HG03103 (cell line): ENCODE results near the gene BSN.

Source experiments
- ATAC-seq: cut with Tn5 transposase; IDR thresholded peaks from one replicate; pipeline ENCODE4 v1.9.1; 2021; ENCODE audit warnings: low read depth; ENCODE audit not compliant: unreplicated experiment

Gene BSN

DNA sequence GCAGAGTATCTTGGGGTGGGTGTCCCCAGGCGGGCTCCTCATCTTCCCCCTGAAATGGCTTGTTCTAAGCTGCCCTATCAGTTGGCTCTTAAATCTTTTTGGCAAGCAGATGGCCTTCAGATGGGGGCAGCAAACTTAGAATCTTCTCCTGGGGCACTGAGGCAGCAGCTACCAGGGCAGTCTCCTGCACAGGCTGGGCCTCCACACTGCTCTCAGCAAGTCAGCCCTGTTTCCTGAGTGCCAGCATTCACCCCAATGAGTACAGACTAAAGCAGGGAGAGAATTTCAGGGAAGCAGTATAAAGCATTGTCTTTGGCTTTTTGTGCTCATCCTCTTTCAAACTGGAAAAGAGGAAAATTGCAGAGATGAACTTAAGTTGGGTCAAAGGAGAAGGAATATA, 68.8 kb downstream of the BSN start:
- no peak for ATAC-seq

DNA sequence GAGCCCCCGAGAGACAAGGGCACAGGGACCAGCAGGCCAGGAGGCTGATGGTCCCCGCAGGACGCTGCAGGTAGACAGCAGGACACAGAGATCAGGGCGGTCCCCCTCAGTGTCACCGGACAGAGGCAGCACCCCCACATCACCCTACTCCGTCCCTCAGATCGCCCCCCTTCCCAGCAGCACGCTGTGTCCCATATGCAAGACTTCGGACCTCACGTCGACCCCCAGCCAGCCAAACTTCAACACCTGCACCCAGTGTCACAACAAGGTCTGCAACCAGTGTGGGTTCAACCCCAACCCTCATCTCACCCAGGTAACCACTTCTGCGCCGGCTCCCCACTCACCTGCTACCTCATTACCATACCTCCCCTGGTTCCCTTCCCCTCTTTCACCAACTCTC, 70.8 kb downstream of the BSN start:
- no peak for ATAC-seq

DNA sequence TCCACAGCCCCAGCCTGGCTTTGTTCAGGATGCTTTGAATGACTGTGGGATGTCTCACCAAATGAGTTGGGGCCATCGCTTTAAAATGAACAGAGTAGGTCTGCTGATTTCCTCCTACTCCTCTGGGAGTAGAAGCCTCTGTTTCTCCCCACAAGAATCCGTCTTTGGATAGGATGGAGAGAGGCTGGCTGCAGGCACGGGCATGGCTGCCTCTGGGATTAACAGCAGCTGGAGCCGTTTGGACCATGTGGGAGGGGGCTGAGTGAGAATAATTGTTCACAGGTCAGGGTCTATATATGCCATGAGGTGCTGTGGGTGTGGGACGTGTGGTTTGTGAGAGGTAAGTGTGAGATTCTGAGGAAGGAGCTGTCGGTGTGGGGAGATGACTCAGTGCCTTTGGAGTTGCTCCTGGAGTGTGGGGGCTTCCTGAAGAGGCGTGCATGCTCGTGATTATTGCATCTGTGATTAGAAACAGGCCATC, 71.9 kb downstream of the BSN start:
- ATAC-seq = no peak

DNA sequence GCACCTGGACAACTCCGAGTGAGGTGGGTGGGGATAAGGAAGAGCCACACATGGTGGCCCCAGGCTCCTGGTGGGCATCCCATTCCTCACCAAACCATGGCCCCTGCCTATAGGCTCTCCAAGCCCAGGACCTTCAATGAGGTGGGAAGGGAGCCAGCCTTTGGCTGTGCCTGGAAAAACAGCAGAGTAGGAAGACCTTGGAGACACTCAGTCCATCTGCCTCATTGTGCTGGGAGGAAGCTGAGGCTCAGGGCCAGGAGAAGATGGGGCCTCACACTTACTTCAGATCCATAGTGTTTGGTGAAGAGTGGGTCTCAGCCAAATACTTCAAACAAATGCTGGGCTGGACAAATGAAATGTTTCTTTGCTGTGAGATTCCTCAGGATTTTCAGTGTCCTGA, 72.5 kb downstream of the BSN start:
- ATAC-seq = no peak

DNA sequence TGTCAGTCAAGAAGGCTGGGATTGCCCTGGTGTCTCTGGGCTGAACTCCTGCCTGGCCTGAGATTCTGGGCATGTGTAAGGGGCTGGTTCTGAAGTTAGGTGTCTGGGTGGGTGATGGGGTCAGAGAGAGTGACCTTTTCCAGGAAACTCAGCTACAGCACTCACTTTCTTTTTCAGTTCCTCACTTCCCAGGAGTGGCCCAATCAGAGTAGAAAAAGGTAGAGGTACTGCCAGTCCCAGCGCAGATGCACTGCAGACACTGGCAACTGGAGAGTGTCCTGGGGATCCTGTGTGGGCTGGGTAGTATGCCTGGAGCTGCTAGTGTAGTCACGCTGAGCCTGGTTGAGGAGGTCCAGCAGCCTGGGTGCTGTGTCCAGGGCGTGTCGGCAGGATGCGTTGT, 73.4 kb downstream of the BSN start:
- ATAC-seq = no peak

DNA sequence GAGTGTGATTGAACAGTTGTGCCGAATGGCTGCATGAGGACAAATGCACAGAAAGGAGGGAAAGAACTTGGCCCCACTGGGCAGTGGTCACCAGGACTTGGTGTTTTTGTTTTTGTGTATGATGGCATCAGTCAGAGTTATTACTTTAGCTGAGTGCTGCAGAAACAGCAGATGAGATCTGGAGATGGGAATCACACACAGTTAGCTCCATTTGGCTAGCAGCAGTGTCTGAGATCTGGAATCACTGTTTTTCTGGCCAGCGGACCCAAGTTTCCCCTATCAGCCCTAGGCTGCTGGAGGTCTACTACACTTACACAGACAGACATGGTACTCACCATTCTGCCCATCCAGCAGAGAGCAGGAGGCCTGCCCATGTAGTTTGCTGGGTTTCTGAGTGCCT, 74.0 kb downstream of the BSN start:
- no peak for ATAC-seq

DNA sequence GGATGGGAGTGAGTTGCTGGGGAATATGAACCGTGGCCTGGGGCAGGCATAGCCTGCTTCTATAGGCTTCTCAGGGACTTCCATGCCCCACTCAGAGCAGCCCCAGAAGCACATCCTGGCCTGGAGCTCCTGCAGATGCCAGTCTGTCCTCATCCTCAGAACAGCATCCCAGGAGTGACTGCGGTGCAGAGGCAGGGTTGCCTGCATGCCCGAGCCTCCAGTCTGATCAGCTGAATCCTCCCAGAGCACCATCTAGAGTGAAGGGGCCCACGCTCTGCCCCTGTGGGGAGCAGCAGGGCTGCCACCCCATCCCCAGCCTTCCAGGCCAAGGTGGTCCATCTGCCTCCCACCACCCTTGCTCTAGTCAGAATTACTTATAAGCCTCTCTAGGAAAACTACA, 75.2 kb downstream of the BSN start:
- ATAC-seq = no peak

DNA sequence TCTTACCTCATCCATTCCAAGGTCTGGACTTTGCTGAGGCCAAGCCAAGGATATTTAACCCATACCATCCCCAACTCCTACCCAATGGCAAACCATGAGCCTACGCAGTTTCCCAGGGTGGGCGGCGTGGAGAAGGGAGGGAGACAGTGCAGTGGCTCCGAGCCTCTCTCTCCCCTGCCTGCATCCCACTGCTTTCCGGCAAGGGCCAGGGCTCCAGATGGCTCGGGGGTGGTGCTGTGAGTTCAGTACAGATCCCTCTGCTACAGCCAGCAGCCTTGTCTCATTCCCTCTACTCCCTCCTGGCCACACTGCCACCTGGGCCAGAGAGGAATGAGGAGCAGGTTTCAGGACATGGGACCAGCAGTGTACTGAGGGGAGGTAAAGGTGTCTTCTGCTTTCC, 75.6 kb downstream of the BSN start:
- no peak for ATAC-seq

DNA sequence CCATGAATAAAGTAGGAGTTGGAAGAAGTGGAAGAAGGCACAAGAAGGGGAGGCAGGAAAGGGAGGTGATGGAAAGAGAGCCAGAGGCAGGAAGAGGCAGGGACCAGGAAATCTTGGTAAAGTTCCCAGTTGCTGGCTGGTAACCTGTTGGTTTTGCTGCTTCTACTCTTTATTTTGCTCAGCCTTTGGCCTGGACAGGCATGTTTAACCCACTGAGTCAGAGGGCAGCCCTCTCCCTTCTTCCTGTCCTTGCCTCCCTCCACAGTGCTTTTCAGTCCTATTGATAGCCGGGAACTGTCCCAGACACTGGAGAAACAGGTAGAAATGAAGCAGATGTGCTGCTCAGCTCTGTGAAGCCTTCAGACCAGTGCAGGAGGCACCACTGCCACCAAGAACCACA, 76.5 kb downstream of the BSN start:
- ATAC-seq = no peak

DNA sequence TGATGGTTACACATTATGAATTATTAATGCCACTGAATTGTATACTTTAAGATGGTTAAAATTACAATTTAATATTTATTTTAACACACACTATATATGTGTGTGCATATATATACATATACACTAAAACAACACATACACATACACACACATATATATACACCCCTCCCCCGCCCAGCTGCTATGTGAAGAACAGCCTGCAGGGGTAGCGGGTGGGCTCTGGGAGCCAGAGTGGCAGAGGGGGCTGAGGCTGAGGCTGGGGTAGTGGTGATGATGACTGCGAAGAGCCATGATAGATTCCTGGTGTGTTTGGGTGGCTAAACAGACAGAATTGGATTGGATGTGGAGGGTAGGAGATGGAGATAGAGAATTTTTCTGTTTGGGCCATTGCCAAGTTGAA, 80.5 kb downstream of the BSN start:
- ATAC-seq = no peak

DNA sequence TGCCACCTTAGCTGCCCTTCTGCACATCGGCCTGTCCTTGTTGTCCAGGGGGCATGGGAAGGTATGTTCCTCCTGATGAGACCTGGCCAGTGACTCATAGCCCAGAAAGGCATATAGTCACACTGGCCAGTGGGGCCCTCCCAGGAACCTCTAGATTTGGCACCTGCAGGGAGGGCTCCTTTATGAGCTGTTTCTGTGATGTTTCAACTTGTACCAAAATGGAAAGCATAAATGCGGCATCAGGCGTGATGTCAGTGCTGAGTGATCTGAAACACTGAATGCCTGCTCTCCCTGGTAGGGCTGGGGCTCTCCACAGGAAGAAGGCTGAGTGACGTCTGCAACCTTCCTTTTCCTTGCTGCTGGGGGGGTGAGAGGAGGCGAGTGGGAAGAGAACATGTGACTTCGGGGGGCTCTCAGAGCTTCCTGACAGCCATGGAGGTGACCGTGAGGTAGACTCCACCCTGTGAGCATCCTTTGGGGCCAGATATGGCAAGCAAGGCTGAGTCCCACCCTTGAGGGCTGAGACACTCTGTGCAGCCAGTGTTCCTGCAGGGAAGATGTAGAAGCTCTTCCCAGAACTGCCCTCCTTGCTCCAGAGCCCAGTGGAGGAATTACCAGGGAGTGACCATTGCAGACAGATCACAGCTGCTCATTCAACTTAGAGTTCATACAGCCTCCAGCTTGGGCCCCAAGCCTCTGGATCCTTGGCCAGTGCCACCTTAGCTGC, 82.8 kb downstream of the BSN start:
- ATAC-seq = no peak

DNA sequence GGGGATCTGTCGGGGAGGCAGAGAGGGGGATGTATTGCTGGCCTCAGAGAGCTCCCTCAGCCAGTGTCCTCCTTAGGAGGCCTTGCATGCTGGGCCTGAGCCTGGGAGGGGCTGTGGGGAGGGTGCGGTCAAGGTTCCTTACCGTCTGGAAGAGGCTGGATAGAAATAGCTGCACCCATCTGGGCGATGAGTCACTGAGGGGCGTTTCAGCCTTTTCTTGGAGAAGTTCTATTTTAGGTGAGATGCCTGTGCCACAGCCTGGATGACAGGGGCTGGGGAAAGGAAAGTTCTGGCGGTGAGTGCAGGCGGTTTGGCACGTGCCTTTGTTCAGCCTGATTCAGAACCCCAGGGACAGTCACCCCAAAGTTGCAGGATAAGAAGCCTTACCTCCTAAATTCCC, 84.2 kb downstream of the BSN start:
- ATAC-seq = no peak

DNA sequence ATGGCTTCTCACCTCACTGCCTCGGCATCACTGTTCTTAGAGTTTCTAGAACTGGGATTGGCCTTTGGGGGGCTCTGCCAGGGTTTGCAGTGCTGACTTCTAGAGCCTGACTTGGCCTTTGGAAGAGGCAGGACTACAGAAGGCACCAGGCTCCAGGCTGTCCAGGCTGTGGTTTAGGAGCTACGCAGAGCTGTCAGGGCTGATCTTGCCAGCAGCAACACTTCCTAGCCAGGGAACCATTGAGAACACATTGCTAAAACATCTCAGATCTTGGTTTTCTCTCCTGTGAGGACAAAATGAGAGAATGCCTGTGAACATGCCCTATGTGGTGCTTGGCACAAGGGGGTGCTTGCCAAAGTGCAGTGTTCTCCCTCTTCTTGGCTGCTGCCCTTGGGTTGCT, 85.3 kb downstream of the BSN start:
- no peak for ATAC-seq

DNA sequence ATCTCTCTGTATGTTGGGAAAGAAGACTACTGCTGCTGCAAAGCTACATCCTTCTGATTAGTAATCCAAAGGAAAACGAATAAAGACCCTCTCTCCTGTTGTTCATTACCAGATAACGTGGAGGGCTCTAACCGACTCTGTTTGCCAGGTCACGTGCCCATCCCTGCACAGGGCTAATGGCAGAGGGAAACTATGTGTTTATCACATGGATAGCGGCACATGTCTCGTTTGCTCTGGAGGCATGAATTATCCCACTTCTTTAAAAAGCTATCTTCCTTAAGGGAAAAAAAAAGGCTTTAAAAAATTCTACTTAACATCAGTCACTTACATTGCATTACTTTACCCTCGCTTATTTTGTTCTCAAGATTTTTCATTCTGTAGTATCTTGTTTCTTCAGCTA, 87.0 kb downstream of the BSN start:
- ATAC-seq = no peak

DNA sequence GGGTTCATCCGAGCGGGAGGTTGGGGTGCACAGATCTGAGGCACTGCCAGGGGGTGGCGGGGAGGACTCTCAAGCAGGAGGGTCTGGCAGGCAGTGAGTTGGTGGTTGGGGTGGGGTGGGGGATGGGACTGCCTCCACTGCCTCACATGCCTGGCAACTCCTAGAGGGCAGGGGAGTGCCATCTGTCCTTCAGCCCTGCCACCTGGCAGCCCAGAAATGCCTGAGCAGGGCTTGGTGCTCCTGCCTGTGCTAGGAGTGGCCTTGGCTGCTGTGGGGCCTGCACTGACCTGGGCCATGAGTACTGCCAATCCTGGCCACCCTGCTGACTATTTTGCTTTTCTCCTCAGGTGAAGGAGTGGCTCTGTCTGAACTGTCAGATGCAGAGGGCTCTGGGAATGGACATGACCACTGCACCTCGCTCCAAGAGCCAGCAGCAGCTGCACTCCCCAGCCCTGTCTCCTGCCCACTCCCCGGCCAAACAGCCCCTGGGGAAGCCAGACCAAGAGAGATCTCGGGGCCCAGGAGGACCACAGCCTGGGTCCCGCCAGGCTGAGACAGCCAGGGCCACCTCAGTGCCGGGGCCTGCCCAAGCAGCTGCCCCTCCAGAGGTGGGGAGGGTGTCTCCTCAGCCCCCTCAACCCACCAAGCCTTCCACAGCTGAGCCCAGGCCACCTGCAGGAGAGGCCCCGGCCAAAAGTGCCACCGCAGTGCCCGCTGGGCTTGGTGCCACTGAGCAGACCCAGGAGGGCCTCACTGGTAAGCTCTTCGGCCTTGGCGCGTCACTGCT, 87.8 kb downstream of the BSN start:
- ATAC-seq = no peak

DNA sequence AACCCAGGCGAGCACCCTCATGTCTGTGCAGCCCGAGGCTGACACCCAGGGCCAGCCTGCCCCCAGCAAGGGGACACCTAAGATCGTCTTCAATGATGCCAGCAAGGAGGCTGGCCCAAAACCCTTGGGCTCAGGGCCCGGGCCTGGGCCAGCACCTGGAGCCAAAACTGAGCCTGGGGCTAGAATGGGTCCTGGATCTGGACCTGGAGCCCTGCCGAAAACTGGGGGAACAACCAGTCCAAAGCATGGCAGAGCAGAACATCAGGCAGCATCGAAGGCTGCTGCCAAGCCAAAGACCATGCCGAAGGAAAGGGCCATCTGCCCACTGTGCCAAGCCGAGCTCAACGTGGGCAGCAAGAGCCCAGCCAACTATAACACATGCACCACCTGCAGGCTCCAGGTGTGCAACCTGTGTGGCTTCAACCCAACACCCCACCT, 88.5 kb downstream of the BSN start:
- ATAC-seq = no peak

DNA sequence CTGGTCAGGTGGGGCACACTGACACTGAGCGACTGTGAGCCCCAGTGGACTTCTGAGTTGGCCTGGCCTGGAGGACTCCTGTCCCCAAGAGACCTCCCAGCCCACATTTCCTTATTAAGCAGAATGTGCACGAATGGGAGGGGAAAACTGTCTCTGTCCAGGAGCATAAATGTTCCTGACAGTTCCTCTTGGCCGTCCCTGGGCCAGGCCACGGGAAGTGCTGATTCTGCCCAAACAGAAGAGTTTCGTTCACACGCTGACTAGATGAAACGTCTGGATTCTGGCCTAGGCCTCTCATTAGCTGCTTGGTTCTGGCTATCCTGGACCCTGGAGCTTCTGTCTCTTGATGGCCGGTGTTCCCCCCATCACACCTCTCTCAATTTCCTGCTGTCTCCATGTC, 90.4 kb downstream of the BSN start:
- no peak for ATAC-seq

DNA sequence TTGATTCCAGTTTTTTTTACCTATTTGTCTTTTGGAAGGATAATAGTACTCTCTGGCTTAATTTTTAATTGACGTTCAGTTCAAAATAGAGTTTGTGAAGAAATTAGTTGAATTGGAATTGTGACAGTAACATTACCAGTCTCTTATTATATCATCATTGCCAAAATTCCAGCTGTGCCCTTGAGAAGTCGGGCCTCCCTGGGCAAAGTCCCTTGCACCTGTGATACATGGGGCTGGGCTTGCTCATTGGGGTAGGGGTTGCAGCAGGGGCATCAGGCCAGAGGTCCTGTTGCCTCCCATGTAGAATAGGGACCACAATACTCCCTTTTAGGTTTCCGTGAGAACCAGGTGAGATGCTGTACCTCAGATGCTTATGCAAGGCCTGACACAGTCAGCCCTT, 92.0 kb downstream of the BSN start:
- no peak for ATAC-seq

DNA sequence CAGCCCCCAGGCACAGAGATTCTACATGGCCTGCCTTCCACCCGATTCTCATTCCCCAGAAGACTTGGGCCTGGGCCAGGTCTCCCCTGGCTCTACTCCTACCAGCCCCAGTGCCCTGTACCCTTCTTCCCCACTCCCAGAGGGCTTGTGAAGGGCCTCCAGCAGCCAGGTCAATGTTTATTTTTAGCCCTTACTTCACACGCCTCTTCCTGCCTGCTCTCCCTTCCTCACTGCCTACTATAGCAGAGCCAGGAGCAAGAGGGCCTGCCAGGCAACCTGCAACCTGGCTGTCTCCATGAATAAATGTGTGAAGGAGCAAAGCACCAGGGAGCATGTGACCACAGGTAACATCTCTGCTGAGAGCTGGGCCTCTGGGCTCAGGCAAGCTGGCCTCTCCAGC, 93.5 kb downstream of the BSN start:
- no peak for ATAC-seq

DNA sequence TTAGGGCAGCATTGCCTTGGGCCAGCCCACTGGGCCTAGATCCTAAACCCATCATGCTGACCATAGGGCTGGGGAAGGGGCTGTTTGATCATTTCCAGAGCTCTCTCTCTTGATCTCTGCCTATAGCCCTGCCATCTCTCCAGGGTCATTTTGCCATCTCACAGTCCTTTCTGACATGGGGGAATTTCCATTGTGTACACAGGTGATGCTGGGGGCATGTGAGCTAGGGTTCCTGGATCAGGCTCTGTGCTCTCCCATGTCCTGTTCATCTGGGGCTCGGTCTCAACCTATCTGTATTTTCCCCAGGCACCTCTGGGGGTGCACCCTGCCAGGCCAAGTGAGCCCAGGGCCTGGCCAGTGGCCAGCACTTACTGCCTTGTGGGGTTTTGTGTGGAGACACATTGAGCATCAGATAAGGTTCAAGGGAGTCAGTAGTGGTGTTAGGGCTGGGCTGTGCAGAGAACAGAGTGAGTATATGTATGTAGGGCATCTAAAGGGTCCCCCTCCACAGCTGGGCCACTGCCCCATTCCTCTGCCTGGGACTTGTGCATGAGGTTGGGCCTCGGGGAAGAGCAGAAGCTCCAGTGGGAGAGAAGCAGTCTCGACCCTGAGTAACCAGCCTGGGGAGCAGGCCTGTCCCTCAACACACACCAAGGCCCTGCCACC, 94.2 kb downstream of the BSN start:
- no peak for ATAC-seq

DNA sequence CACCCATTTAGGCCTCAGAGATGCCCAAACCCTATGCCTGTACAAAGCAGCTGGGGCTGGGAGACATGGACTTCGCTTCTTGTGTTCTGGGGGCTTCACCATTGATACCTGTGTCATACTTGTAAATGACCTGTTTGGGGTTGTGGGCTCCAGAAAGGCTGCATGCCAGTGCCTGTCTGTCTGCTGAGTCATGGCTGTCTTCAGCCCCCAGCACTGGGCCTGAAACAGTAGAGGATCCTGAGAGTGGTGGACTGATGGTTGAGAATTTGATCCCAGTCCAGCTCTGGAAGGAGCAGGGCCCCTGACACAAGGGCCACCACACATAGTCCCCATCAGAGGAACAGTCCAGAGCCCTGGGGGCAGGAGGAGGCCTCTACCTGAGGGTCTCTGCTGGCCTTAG, 95.3 kb downstream of the BSN start:
- no peak for ATAC-seq

DNA sequence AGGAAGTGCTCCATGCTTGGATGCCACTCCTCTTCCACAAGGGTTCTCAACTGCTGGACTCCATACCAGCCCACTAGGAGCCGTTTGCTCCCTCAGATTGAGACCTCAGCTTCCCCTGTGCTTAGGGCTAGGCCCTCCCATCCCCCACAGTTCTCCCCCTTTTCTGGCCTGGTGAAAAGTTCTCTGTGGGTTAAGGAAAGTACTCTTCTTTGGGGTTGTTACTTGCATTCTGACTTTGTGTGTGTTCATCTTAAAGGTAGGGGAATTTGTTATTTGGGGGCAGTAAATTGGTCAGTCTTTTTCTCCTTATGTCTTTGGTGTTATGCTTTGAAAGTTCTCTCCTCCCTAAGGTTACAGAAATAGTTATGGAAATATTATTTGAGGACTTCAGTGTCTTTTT, 95.9 kb downstream of the BSN start:
- no peak for ATAC-seq
